A673 (cell line): ENCODE data around the gene SCUBE3.

Experiments
- CTCF ChIP-seq: fragments of 300-800, 200-600 bp; sonication (generic); conservative IDR thresholded peaks from 2 replicates; pipeline ENCODE4 v1.5.1; 2017; ENCODE audit warnings: low read depth, mild to moderate bottlenecking, antibody characterized with exemption, low read length, moderate library complexity, mixed read lengths
- EZH2 ChIP-seq: fragments of 200-600 bp; sonication (generic); IDR thresholded peaks from 2 replicates; pipeline ENCODE4 v1.6.1; 2017; ENCODE audit warnings: borderline replicate concordance, low read depth, mild to moderate bottlenecking, mixed read lengths, antibody characterized with exemption, low read length; ENCODE audit not compliant: poor library complexity, severe bottlenecking

DNA sequence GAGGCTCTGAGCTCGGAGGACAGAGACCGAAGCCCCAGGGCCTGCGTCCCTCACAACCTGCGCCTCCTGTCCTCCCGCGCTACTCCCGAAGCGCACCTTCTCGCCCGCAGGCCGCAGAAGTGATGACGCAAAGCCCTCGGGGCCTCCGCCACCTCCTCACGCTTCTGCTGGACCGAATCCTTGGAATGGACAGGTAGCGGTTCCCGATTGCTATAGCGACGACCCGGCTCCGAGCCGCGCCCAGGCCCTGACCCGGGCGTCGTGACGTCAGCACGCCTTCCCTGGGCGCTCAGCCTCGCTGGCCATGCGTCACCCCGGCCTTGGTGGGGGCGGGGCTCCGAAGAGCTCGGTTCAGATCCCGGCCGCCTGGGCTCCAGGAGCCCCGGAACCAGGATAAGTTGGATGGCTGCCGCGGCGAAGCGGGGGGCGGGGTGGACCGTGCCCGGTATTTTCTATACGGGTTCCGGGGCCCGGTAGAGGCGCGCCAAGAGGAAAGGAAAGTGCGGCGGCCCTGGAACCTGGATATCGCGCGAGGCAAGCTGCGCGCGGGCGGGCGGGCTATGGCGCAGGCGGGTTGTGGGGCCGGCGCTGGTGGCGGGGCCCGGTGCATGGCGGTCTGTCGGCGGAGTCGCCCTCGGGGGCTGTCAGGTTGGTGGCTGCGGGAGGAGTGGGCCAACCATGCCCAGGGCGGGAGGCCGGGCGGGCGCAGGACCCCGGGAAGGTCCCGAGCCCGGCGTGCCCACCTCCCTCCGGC is 45.6 kb downstream of the SCUBE3 start, which contains the start of gene ZNF76:
- TF ChIP-seq CTCF = no peak
- no peak for TF ChIP-seq EZH2
